C4-2B (cell line): ENCODE data around the gene RBM20.

Experiments
- H3K27ac ChIP-seq: fragments of 450-650 bp; 2 replicates; pipeline ENCODE4 v1.5.1; 2017
- ZFX ChIP-seq: fragments of 450-650 bp; IDR thresholded peaks from 2 replicates; pipeline ENCODE4 v1.6.1; 2017
- TF ChIP-seq, protein P1 (sequence below): fragments of 450-650 bp; conservative IDR thresholded peaks from 2 replicates; pipeline ENCODE4 v1.5.1; 2017; ENCODE audit warnings: mild to moderate bottlenecking

Gene RBM20

GRCh38 chr10:110777017-110777416, 132.9 kb downstream of the RBM20 start:
- TF ChIP-seq, protein P1, sequence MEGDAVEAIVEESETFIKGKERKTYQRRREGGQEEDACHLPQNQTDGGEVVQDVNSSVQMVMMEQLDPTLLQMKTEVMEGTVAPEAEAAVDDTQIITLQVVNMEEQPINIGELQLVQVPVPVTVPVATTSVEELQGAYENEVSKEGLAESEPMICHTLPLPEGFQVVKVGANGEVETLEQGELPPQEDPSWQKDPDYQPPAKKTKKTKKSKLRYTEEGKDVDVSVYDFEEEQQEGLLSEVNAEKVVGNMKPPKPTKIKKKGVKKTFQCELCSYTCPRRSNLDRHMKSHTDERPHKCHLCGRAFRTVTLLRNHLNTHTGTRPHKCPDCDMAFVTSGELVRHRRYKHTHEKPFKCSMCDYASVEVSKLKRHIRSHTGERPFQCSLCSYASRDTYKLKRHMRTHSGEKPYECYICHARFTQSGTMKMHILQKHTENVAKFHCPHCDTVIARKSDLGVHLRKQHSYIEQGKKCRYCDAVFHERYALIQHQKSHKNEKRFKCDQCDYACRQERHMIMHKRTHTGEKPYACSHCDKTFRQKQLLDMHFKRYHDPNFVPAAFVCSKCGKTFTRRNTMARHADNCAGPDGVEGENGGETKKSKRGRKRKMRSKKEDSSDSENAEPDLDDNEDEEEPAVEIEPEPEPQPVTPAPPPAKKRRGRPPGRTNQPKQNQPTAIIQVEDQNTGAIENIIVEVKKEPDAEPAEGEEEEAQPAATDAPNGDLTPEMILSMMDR = no peak
- TF ChIP-seq ZFX = no peak
- H3K27ac ChIP-seq = no peak overlapping the region

- H3K27ac ChIP-seq = no peak overlapping the region
- TF ChIP-seq ZFX = no peak
- TF ChIP-seq, protein P1 = no peak
These were observed 133.5 kb downstream of the RBM20 start for GRCh38 chr10:110777661-110778060.

GRCh38 chr10:110778211-110778610, 134.1 kb downstream of the RBM20 start:
- no peak overlapping the region for H3K27ac ChIP-seq
- TF ChIP-seq, protein P1 = no peak
- no peak for TF ChIP-seq ZFX

DNA sequence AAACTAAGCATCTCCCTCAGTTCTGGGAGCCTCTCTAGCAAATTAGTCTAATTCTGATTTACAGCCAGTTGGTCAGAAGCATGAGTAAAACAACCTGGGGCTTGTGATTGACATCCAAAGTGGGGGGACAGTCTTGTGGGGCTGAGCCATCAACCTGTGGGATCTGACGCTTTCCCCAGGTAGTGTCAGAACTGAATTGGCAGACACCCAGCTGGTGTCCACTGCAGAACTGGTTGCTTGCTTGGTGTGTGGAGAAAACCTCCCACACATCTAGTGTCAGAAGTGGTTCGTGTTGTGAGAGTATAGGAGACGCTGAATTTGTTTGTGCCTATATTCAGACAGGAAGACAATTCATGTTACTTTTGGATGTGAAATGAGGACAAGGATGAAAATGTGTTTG, 135.4 kb downstream of the RBM20 start:
- TF ChIP-seq ZFX = no peak
- TF ChIP-seq, protein P1 = no peak
- no peak overlapping the region for H3K27ac ChIP-seq

- H3K27ac ChIP-seq = no peak overlapping the region
- TF ChIP-seq ZFX = no peak
- TF ChIP-seq, protein P1 = no peak
These were observed 136.6 kb downstream of the RBM20 start for GRCh38 chr10:110780704-110781103.

- H3K27ac ChIP-seq = no peak overlapping the region
- TF ChIP-seq ZFX = no peak
These were observed 137.0 kb downstream of the RBM20 start for GRCh38 chr10:110781139-110781538.

DNA sequence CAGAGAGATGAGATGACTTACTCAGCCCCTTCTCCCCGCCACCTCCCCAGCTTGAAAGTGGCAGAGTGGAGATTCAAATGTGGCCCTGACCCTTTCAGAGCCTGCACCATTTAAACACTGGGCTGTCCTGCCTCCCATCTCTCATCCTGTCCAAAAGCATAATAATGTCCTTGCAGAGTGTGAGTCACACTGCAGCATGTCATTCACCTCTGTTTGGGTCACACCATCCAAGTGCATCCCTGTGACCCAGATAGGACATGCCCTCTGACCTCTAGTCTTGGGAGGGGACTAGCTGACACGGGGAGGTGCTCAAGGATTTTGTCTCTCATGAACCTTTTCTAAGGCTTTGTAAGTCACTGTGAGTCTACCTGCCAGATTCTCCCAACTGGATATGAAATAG, 138.5 kb downstream of the RBM20 start:
- TF ChIP-seq ZFX = no peak
- TF ChIP-seq, protein P1 = no peak
- H3K27ac ChIP-seq = no peak overlapping the region

- no peak overlapping the region for H3K27ac ChIP-seq
- TF ChIP-seq, protein P1 = no peak
- TF ChIP-seq ZFX = no peak
These were observed 139.5 kb downstream of the RBM20 start for GRCh38 chr10:110783509-110784107.
